Activated B cell treated with CpG ODN at 0.5 μM for 24 hours (primary cell): Measurements from ENCODE around the gene DAAM1. TPM values are rescaled to one million over a fixed set of nuclear protein-coding genes. Genes with fewer than 3 reads are reported as not detected.

Source experiments
- ATAC-seq: fragments of 200-7000 bp; cut with Tn5 transposase; one replicate; pipeline ENCODE4 v1.10.0; 2021; ENCODE audit warnings: low read depth, mild to moderate bottlenecking, moderate library complexity
- CTCF ChIA-PET: fragments of 350-600 bp; sonication (Branson Sonifier 250); formaldehyde crosslinking; loops from one replicate; lab custom pipeline; 2021; ENCODE audit warnings: antibody characterized with exemption; lab: Charles Lee
- POLR2A ChIA-PET: fragments of 350-600 bp; sonication (Branson Sonifier 250); formaldehyde crosslinking; loops from one replicate; lab custom pipeline; 2021; ENCODE audit warnings: antibody characterized with exemption; lab: Charles Lee
- DNase-seq: peaks from one replicate; pipeline ENCODE4 v3.0.0; 2022
- H3K27ac Mint-ChIP-seq: one replicate; pipeline ENCODE4 v1.8.0; 2020; ENCODE audit warnings: mixed read lengths
- H3K27me3 Mint-ChIP-seq: one replicate; pipeline ENCODE4 v1.8.0; 2021; ENCODE audit warnings: mixed read lengths
- H3K36me3 Mint-ChIP-seq: one replicate; pipeline ENCODE4 v1.8.0; 2021; ENCODE audit warnings: low read depth, mixed read lengths
- H3K4me1 Mint-ChIP-seq: one replicate; pipeline ENCODE4 v1.8.0; 2021; ENCODE audit warnings: mixed read lengths
- H3K4me3 Mint-ChIP-seq: one replicate; pipeline ENCODE4 v1.8.0; 2020; ENCODE audit warnings: mild to moderate bottlenecking, mixed read lengths
- H3K9me3 Mint-ChIP-seq: one replicate; pipeline ENCODE4 v1.8.0; 2020; ENCODE audit warnings: mixed read lengths
- intact Hi-C: fragments of 100-400 bp; cut with micrococcal nuclease; formaldehyde crosslinking; loops from one replicate; pipeline ENCODE4 v1.15.1; 2024
- total RNA-seq: library from RNA; stranded (reverse); gene quantifications from 2 replicates; pipeline ENCODE4 v1.2.3, GENCODE V29; 2022
- TF ChIP-seq, protein P1 (sequence below): fragments of 200-600 bp; IDR thresholded peaks from one replicate; pipeline ENCODE4 v1.8.0; 2022; ENCODE audit warnings: antibody characterized with exemption, mild to moderate bottlenecking

The DAAM1 gene
- total RNA-seq, 1 donor from 2014 or later: 38.7 TPM

DNA sequence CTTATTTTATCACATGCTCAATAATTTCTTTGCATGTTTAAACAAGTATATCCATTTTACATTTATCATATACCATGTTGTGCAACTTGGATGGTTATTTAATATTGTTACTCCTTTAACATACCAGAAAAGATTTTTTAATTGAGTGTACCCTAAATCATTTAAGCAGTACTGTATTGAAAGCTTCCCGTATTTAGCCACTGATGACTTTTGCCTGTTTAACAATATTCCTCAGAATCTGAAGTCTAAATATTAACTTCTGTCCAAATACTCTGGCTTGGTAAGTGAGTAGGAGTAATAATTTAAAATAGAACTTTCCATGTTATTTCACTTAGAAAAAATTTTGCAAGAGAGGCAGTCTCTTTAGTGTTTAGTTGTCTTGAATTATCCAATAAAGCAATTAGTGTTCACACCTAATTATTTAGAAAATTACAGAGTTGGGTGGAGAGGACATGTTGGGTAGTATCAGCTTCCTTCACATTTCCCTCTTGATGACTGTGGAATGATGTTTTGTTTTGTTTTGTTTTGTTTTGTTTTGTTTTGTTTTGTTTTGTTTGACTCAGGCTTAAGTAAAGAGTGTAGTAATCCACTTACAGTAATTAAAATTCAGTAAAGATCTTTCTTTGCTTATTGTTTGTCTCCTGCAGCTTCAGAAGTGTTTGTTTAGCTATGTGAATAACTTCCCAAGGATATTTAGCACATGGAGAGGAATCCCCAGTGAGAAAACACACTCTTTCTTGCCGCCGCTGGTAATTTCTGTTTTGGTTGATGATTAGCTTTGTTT, 59.5 kb downstream of the DAAM1 start:
- TF ChIP-seq, protein P1, sequence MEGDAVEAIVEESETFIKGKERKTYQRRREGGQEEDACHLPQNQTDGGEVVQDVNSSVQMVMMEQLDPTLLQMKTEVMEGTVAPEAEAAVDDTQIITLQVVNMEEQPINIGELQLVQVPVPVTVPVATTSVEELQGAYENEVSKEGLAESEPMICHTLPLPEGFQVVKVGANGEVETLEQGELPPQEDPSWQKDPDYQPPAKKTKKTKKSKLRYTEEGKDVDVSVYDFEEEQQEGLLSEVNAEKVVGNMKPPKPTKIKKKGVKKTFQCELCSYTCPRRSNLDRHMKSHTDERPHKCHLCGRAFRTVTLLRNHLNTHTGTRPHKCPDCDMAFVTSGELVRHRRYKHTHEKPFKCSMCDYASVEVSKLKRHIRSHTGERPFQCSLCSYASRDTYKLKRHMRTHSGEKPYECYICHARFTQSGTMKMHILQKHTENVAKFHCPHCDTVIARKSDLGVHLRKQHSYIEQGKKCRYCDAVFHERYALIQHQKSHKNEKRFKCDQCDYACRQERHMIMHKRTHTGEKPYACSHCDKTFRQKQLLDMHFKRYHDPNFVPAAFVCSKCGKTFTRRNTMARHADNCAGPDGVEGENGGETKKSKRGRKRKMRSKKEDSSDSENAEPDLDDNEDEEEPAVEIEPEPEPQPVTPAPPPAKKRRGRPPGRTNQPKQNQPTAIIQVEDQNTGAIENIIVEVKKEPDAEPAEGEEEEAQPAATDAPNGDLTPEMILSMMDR: no peak
- Mint-ChIP-seq H3K4me1 (peaks cover 35% of the 10 kb centered on the region), H3K9me3 (no peaks in the 10 kb centered on the region), H3K4me3 (no peak overlapping the region), H3K27ac (no peak overlapping the region), H3K27me3 (no peaks in the 10 kb centered on the region), H3K36me3 (no peaks in the 10 kb centered on the region)
- no peak for DNase-seq
- ChIA-PET CTCF (no interaction called here), POLR2A (no interaction called here)
- intact Hi-C loops: no loop called here
- no peak for ATAC-seq

GRCh38 chr14:59249029-59249428, 60.6 kb downstream of the DAAM1 start:
- CTCF ChIA-PET: no interaction called here
- H3K27me3 Mint-ChIP-seq: no peaks in the 10 kb centered on the region
- H3K4me3 Mint-ChIP-seq: no peak overlapping the region
- no peak overlapping the region for H3K27ac Mint-ChIP-seq
- no peaks in the 10 kb centered on the region for H3K9me3 Mint-ChIP-seq
- TF ChIP-seq, protein P1: no peak
- ATAC-seq (no peak), DNase-seq (no peak)
- POLR2A ChIA-PET: no interaction called here
- no peaks in the 10 kb centered on the region for H3K36me3 Mint-ChIP-seq
- peaks cover 45% of the 10 kb centered on the region for H3K4me1 Mint-ChIP-seq
- intact Hi-C loops: no loop called here

GRCh38 chr14:59251811-59252771, 63.6 kb downstream of the DAAM1 start:
- no peaks in the 10 kb centered on the region for H3K27me3 Mint-ChIP-seq
- CTCF ChIA-PET: no interaction called here
- POLR2A ChIA-PET: no interaction called here
- DNase-seq (no peak), ATAC-seq (no peak)
- peaks cover 34% of the 10 kb centered on the region for H3K4me1 Mint-ChIP-seq
- H3K9me3 Mint-ChIP-seq: no peaks in the 10 kb centered on the region
- peaks cover 1% of the 10 kb centered on the region for H3K36me3 Mint-ChIP-seq
- H3K27ac Mint-ChIP-seq: no peak overlapping the region
- no peak overlapping the region for H3K4me3 Mint-ChIP-seq
- intact Hi-C loops: loop anchor here (5.0 kb wide), 1 partner anchor 125 kb away; no protein-coding TSS in a partner anchor
- TF ChIP-seq, protein P1: no peak

GRCh38 chr14:59252772-59253500, 64.5 kb downstream of the DAAM1 start:
- no peak for DNase-seq
- Mint-ChIP-seq H3K27me3 (no peaks in the 10 kb centered on the region), H3K27ac (no peak overlapping the region), H3K9me3 (no peaks in the 10 kb centered on the region), H3K36me3 (peaks cover 10% of the 10 kb centered on the region), H3K4me1 (peaks cover 34% of the 10 kb centered on the region), H3K4me3 (no peak overlapping the region)
- intact Hi-C loops: loop anchor here (5.0 kb wide), 1 partner anchor 126 kb away; no protein-coding TSS in a partner anchor
- TF ChIP-seq, protein P1: no peak
- ChIA-PET CTCF (no interaction called here), POLR2A (no interaction called here)
- ATAC-seq: no peak
